KMS-11 (cell line): ENCODE results near the gene CDC42.
A peak's percentile ranks its signal among the peaks of the same experiment; 100 is the strongest.
"Not testable (repeated sequence)": the region's sequence is repeated elsewhere in the genome, so short reads cannot be mapped to it uniquely, and the experiment has no call there.

Experiments
- H2AFZ ChIP-seq: fragments of 200-600 bp; sonication (generic); 2 replicates; pipeline ENCODE4 v1.6.1; 2016; ENCODE audit warnings: antibody characterized with exemption, mixed run types, low read depth
- H3K27ac ChIP-seq: fragments of 200-600 bp; sonication (generic); 2 replicates; pipeline ENCODE4 v1.6.1; 2016; ENCODE audit warnings: mild to moderate bottlenecking, mixed run types
- H3K27me3 ChIP-seq: fragments of 200-600 bp; sonication (generic); 2 replicates; pipeline ENCODE4 v1.6.1; 2017; ENCODE audit warnings: mild to moderate bottlenecking, low read depth, mixed run types, moderate library complexity; ENCODE audit not compliant: insufficient read depth
- H3K36me3 ChIP-seq: fragments of 200-600 bp; sonication (generic); 2 replicates; pipeline ENCODE4 v1.6.1; 2017; ENCODE audit warnings: mild to moderate bottlenecking, mixed run types; ENCODE audit not compliant: insufficient read depth
- H3K4me1 ChIP-seq: fragments of 200-600 bp; sonication (generic); 2 replicates; pipeline ENCODE4 v1.6.1; 2016; ENCODE audit warnings: mild to moderate bottlenecking, low read depth, mixed run types; ENCODE audit not compliant: poor library complexity, severe bottlenecking
- H3K4me2 ChIP-seq: fragments of 200-600 bp; sonication (generic); 2 replicates; pipeline ENCODE4 v1.7.0; 2016; ENCODE audit warnings: mild to moderate bottlenecking, mixed run types
- H3K4me3 ChIP-seq: fragments of 200-600 bp; sonication (generic); IDR thresholded peaks from 2 replicates; pipeline ENCODE4 v1.6.1; 2017; ENCODE audit warnings: low read depth, low read length, mixed read lengths; ENCODE audit not compliant: insufficient read depth
- H3K79me2 ChIP-seq: fragments of 200-600 bp; sonication (generic); 2 replicates; pipeline ENCODE4 v1.6.1; 2016; ENCODE audit warnings: low read depth, mixed run types; ENCODE audit not compliant: insufficient read depth
- H3K9ac ChIP-seq: fragments of 200-600 bp; sonication (generic); 2 replicates; pipeline ENCODE4 v1.6.1; 2016; ENCODE audit warnings: mild to moderate bottlenecking, mixed run types
- H4K20me1 ChIP-seq: fragments of 200-600 bp; sonication (generic); 2 replicates; pipeline ENCODE4 v1.6.1; 2016; ENCODE audit warnings: mild to moderate bottlenecking, mixed run types; ENCODE audit not compliant: insufficient read depth
- CTCF ChIP-seq: fragments of 200-600 bp; sonication (generic); conservative IDR thresholded peaks from 2 replicates; pipeline ENCODE4 v1.6.1; 2017; ENCODE audit warnings: low read depth, mild to moderate bottlenecking, antibody characterized with exemption, low read length, moderate library complexity, mixed read lengths

Gene CDC42

DNA sequence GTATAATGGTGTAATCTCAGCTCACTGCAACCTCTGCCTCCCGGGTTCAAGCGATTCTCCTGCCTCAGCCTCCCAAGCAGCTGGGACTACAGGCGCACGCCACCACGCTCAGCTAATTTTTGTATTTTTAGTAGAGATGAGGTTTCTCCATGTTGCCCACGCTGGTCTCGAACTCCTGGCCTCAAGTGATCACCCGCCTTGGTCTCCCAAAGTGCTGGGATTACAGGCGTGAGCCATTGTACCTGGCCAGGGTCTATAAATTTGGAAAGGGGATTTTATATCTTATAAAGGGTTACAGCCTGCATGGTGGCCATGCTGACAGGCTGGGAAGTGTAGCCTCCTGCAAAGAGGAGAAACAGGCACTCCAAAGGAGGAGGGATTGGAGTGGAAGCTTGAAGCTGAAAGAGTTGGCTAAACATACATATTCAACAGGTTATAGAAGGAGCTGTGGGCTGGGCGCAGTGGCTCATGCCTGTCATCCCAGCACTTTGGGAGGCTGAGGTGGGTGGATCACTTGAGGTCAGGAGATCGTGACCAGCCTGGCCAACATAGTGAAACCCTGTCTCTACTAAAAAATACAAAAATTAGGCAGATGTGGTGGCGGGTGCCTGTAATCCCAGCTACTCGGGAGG is 37.8 kb upstream of the CDC42 start:
- not testable (repeated sequence) for H3K36me3 ChIP-seq, H3K9ac ChIP-seq, H4K20me1 ChIP-seq, H3K4me2 ChIP-seq, H3K79me2 ChIP-seq, H3K27ac ChIP-seq, H2AFZ ChIP-seq, H3K4me1 ChIP-seq, H3K27me3 ChIP-seq, H3K4me3 ChIP-seq

GRCh38 chr1:22018583-22019559 is 33.6 kb upstream of the CDC42 start:
- Histone ChIP-seq H3K36me3 (no peaks in the 10 kb centered on the region), H3K4me2 (no peak overlapping the region), H3K27ac (no peak overlapping the region)

DNA sequence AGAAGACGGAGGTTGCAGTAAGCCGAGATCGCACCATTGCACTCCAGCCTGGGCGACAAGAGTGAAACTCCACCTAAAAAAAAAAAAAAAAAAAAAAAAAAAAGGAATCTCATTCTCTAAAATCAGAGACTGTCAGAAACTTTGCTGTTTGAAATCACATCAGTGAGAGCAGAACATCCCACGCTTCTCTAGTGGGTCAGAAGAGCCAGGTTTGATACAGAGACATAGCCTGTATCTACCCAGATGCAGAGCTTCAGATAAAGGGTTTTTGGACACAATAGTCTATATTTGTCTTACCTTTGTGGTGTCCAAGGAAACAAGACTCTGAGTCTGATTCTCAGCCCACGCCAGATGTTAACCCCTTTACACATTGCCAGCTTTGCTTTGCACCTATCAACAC is 31.4 kb upstream of the CDC42 start:
- Histone ChIP-seq H3K27me3 (no peaks in the 10 kb centered on the region), H3K27ac (no peak overlapping the region), H3K36me3 (no peaks in the 10 kb centered on the region), H3K9ac (no peak overlapping the region), H3K79me2 (no peaks in the 10 kb centered on the region), H3K4me1 (peaks cover 11% of the 10 kb centered on the region), H2AFZ (no peak overlapping the region), H4K20me1 (no peaks in the 10 kb centered on the region), H3K4me3 (no peak overlapping the region), H3K4me2 (no peak overlapping the region)
- TF ChIP-seq CTCF, result no peak

More at GRCh38 chr1:22018583-22019559, 33.6 kb upstream of the CDC42 start:
- no peak for TF ChIP-seq CTCF
- no peak overlapping the region for H3K4me3 ChIP-seq
- no peak overlapping the region for H3K9ac ChIP-seq
- no peaks in the 10 kb centered on the region for H3K79me2 ChIP-seq
- H3K4me1 ChIP-seq, result peaks cover 9% of the 10 kb centered on the region
- no peak overlapping the region for H2AFZ ChIP-seq
- no peaks in the 10 kb centered on the region for H4K20me1 ChIP-seq
- H3K27me3 ChIP-seq, result no peaks in the 10 kb centered on the region

- Histone ChIP-seq H3K4me3 (no peak overlapping the region), H3K9ac (peak overlapping the region; percentile 97; the same call in 1 of the 2 replicates), H3K4me1 (peaks cover 19% of the 10 kb centered on the region), H4K20me1 (no peaks in the 10 kb centered on the region), H3K27ac (peak overlapping the region; percentile 98), H3K4me2 (peak overlapping the region; percentile 81), H3K36me3 (no peaks in the 10 kb centered on the region), H3K27me3 (no peaks in the 10 kb centered on the region), H3K79me2 (no peaks in the 10 kb centered on the region), H2AFZ (peak overlapping the region; percentile 73)
- TF ChIP-seq CTCF, result no peak; the same call in 1 of the 2 replicates
These were observed 27.8 kb upstream of the CDC42 start for GRCh38 chr1:22024485-22025367.
